GM12872 (cell line): Measurements from ENCODE around the gene PABPC3.

ENCODE experiments used
- TF ChIP-seq, protein P1 (sequence below): IDR thresholded peaks from 3 replicates; pipeline ENCODE4 v1.5.1; 2011; ENCODE audit warnings: low read depth, mild to moderate bottlenecking, low read length, moderate library complexity; ENCODE audit not compliant: insufficient read depth

The PABPC3 gene

GRCh38 chr13:25131881-25132420 lies 36.0 kb downstream of the PABPC3 start:
- TF ChIP-seq, protein P1, sequence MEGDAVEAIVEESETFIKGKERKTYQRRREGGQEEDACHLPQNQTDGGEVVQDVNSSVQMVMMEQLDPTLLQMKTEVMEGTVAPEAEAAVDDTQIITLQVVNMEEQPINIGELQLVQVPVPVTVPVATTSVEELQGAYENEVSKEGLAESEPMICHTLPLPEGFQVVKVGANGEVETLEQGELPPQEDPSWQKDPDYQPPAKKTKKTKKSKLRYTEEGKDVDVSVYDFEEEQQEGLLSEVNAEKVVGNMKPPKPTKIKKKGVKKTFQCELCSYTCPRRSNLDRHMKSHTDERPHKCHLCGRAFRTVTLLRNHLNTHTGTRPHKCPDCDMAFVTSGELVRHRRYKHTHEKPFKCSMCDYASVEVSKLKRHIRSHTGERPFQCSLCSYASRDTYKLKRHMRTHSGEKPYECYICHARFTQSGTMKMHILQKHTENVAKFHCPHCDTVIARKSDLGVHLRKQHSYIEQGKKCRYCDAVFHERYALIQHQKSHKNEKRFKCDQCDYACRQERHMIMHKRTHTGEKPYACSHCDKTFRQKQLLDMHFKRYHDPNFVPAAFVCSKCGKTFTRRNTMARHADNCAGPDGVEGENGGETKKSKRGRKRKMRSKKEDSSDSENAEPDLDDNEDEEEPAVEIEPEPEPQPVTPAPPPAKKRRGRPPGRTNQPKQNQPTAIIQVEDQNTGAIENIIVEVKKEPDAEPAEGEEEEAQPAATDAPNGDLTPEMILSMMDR, result no peak

DNA sequence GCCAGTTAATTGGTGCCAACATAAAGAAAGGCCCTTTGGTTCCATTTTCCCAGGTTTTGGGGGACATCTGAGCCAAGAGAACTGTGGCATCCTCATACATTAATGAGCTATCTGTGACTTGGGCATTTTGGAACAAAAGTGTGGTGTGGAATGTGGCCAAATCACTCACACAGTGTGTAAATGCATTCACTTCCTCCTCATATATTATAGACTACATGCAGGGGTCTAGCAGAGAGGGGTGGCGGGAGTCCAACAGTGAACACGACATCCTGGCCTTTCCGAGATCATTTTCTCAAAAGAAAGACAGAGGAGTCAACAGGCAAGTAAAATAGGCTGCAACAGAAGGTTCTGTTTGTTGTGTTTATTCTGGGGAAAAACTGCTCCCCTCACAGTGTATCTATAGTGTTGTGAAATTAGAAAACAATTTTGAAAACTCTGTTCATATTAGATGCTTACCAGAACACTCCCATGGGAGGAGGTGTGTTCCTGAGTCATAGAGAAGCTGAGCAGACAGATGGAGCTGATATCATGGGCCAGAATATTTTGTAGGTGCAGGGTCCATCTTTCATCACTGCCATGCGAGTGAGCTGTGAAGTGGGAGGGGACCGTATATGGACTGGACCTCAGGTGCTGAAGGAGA lies 36.9 kb downstream of the PABPC3 start:
- TF ChIP-seq, protein P1, result no peak

GRCh38 chr13:25135896-25136295 lies 40.0 kb downstream of the PABPC3 start:
- TF ChIP-seq, protein P1, result no peak

GRCh38 chr13:25136880-25137787 lies 41.2 kb downstream of the PABPC3 start:
- TF ChIP-seq, protein P1, result no peak

GRCh38 chr13:25137788-25138115 lies 41.8 kb downstream of the PABPC3 start:
- TF ChIP-seq, protein P1, result no peak

DNA sequence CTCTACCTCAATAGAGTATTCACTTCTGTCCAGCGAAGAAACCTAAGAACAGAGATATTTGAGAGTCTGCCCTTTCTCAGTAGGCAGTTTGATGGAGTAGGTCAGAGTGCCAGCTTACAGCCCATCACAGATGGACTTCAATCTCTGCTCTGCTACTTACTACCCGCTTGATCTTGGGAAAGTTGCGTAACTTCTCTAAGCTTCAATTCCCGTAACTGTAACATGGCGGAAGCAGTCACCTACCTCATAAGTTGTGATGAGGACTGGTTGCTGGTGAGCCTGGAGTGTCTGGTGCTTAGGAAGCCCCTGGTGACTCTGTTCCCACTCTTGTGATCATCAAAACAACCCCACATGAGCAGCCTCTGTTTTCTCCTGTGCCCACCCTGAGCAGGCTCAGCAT lies 45.1 kb downstream of the PABPC3 start:
- TF ChIP-seq, protein P1, result no peak

- TF ChIP-seq, protein P1, result no peak
Observed at GRCh38 chr13:25143706-25144105, 47.8 kb downstream of the PABPC3 start.
